Measurements from ENCODE around the gene CPNE8. TPM values are rescaled to one million over a fixed set of nuclear protein-coding genes. Genes with fewer than 3 reads are reported as not detected.

CPNE8 gene
- total RNA-seq (10.3 TPM), polyA plus RNA-seq (1 to 10 TPM in 2 of 4 donors, under 1 TPM in 2; 0.73 to 2.7 (median 1.1) TPM)

DNA sequence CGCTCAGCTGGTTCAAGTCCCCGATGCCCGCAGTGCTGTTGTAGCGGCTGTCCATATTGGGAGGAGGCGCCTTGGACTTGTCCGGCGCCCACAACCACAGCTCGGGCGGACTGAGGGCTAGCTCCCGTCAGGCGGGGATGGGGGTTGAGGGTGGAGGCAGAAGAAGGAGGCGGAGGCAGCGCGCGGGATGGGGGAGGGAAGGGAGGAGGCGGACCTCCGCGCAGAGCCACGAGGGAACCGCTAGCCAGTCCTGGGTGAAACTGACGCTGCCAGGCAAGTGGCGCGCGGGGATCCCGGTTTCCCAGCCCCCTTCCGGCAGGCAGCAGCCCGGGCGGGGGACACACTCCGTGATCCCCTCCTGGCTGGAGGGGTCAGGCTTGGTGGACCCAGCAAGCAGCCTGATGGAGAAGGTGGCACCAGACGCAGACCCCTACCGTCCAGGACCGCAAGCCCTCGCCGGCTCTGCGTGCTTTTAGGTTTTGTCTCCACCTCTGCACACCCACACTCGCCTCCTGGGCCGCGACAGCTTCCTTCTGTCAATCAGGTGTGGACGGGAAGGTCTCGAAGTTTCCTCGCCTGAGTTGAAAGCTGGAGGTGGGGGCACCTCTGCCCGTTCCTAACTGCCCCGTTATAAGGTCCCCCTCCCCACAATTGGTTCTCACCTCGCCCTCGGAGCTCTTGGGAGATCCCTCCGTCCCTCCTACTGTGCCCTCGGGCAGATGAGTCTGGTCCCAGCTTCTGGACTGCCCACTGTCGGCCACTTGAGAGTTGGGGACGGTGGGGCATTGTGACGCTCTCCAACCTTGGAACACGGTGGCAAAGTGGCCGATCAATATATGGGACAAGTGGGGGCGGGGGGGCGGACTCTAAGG is at the start of gene CPNE8:
TSS of gene CPNE8 (minus strand) at position 112 of the 872 bp plus-strand sequence. CDS start at position 55, 57 bp downstream.
- no peaks in the 10 kb centered on the region for H3K9me3 ChIP-seq (ENCODE audit: control insufficient read depth in 2 of 2, low read length in 2 of 2)
- Mint-ChIP-seq H3K4me1 (peaks cover 5 to 34% (median 18%) of the 10 kb centered on the region in 4 donors), H3K9me3 (peaks cover 0 to 4% (median 0%) of the 10 kb centered on the region in 7 donors), H3K4me3 (peak within 1 kb of the TSS; percentile 92 to 97 (median 95)), H3K27me3 (peaks cover 17% of the 10 kb centered on the region), H3K36me3 (no peaks in the 10 kb centered on the region), H3K27ac (peak within 1 kb of the TSS; percentile 67 to 95 (median 92))
- H3K36me3 ChIP-seq (ENCODE audit: control insufficient read depth, insufficient read depth, low read length): no peaks in the 10 kb centered on the region
- H3K4me3 ChIP-seq (ENCODE audit: low read depth, low read length): peak within 1 kb of the TSS; percentile 77
- DNase-seq (peak; percentile 22 to 58 (median 29)), ATAC-seq (ENCODE audit: low read depth in 2 of 2) (peak; percentile 26 to 33)
- peaks cover 9% of the 10 kb centered on the region for H3K4me1 ChIP-seq (ENCODE audit: control insufficient read depth, insufficient read depth, low read length, poor library complexity, severe bottlenecking)
- H3K27ac ChIP-seq (ENCODE audit: insufficient read depth, low read length, poor library complexity, severe bottlenecking): peak within 1 kb of the TSS; percentile 29
- H3K27me3 ChIP-seq (ENCODE audit: control insufficient read depth, insufficient read depth, low read length): no peaks in the 10 kb centered on the region

DNA sequence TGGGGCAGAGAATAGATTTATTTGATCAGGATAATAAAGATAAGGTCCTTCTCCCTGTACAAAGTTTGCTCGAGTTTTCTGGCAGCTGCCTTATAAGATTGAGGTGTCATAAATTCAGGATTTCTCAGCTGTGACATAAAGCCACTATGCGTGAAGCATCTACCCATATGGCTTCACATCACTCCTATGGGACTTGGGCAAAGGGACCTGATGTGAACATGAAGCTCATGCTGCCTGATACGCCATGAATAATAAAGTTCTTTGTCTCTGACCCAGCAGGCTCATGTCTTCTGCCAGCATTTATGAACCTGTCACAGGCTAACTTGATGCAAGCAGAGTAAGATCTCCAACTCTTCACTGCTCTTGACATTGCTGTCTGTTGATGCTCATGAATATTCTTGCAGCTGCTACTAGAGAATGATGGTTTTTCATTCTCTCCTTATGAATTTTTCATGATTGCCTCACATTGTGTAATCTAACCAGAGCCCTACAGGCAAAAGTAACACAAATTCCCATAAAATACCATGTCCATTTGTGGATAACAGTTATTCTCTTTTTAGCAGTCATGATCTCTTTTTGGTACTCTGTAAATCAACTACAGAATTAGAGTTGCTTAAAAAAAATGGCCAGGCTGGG is 49.0 kb upstream of the CPNE8 start:
- no peak overlapping the region for H3K27ac Mint-ChIP-seq
- Histone ChIP-seq H3K9me3 (ENCODE audit: control insufficient read depth in 2 of 2, low read length in 2 of 2) (no peaks in the 10 kb centered on the region), H3K4me1 (ENCODE audit: control insufficient read depth, insufficient read depth, low read length, poor library complexity, severe bottlenecking) (no peaks in the 10 kb centered on the region), H3K27me3 (ENCODE audit: control insufficient read depth, insufficient read depth, low read length) (no peaks in the 10 kb centered on the region), H3K27ac (ENCODE audit: insufficient read depth, low read length, poor library complexity, severe bottlenecking) (no peak overlapping the region), H3K36me3 (ENCODE audit: control insufficient read depth, insufficient read depth, low read length) (no peaks in the 10 kb centered on the region), H3K4me3 (ENCODE audit: low read depth, low read length) (no peak overlapping the region)
- H3K27me3 Mint-ChIP-seq: no peaks in the 10 kb centered on the region
- ATAC-seq (ENCODE audit: low read depth in 2 of 2): no peak
- H3K9me3 Mint-ChIP-seq: peaks cover 0 to 4% (median 2%) of the 10 kb centered on the region in 7 donors
- no peaks in the 10 kb centered on the region for H3K4me1 Mint-ChIP-seq
- no peaks in the 10 kb centered on the region for H3K36me3 Mint-ChIP-seq
- H3K4me3 Mint-ChIP-seq: no peak overlapping the region
- no peak for DNase-seq

DNA sequence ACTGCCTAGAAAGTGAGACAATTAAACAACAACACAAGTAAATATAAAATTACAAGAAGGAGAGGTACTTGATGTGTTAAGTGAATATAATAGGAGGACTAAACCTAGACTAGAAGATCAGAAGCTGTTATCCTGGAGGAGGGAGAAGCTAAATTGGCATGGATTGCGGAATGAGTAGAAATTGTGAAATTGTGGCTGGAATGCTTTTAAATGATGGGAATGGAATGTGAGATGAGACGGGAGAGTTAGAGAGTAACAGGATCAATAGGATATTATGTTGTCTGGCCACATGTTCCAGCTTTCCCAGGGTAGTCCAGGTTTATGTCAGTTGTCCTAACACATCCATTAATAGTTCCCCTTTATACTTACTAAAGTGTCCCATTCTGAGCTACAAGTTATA is 44.0 kb upstream of the CPNE8 start:
- Mint-ChIP-seq H3K27ac (peak overlapping the region in 1 of 3 donors; percentile 6), H3K4me3 (no peak overlapping the region), H3K4me1 (no peaks in the 10 kb centered on the region), H3K9me3 (peaks cover 0 to 9% (median 2%) of the 10 kb centered on the region in 7 donors), H3K36me3 (no peaks in the 10 kb centered on the region), H3K27me3 (no peaks in the 10 kb centered on the region)
- no peak for DNase-seq
- Histone ChIP-seq H3K36me3 (ENCODE audit: control insufficient read depth, insufficient read depth, low read length) (no peaks in the 10 kb centered on the region), H3K4me1 (ENCODE audit: control insufficient read depth, insufficient read depth, low read length, poor library complexity, severe bottlenecking) (no peaks in the 10 kb centered on the region), H3K27me3 (ENCODE audit: control insufficient read depth, insufficient read depth, low read length) (no peaks in the 10 kb centered on the region), H3K9me3 (ENCODE audit: control insufficient read depth in 2 of 2, low read length in 2 of 2) (no peaks in the 10 kb centered on the region), H3K27ac (ENCODE audit: insufficient read depth, low read length, poor library complexity, severe bottlenecking) (no peak overlapping the region), H3K4me3 (ENCODE audit: low read depth, low read length) (no peak overlapping the region)
- ATAC-seq (ENCODE audit: low read depth in 2 of 2): no peak

DNA sequence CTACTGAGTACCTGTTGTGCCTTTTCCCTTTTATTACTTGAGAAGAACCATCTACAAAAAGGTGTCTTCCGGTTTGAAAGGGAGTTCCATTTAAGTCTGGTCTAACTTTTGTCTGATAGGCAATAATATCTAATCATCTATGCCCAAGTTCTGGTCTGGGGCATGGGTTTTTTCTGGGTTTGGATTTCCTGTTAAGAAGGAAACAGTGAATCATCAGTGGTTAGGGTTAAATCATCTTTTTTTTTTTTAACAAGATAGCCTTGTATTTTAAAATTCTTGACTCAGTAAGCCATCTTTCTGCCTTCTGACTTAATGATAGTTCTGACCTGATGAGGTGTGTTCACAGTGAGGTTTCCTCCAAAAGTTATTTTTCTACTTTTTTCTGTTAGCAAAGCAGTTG is 29.3 kb upstream of the CPNE8 start:
- H3K27ac ChIP-seq (ENCODE audit: insufficient read depth, low read length, poor library complexity, severe bottlenecking): no peak overlapping the region
- Mint-ChIP-seq H3K9me3 (peaks cover 1 to 9% (median 6%) of the 10 kb centered on the region in 7 donors), H3K27ac (no peak overlapping the region), H3K4me3 (no peak overlapping the region), H3K4me1 (peaks cover 0 to 2% (median 0%) of the 10 kb centered on the region in 4 donors), H3K27me3 (no peaks in the 10 kb centered on the region), H3K36me3 (no peaks in the 10 kb centered on the region)
- ATAC-seq (ENCODE audit: low read depth in 2 of 2): no peak
- H3K9me3 ChIP-seq (ENCODE audit: control insufficient read depth in 2 of 2, low read length in 2 of 2): no peaks in the 10 kb centered on the region
- no peaks in the 10 kb centered on the region for H3K4me1 ChIP-seq (ENCODE audit: control insufficient read depth, insufficient read depth, low read length, poor library complexity, severe bottlenecking)
- no peaks in the 10 kb centered on the region for H3K27me3 ChIP-seq (ENCODE audit: control insufficient read depth, insufficient read depth, low read length)
- H3K4me3 ChIP-seq (ENCODE audit: low read depth, low read length): no peak overlapping the region
- H3K36me3 ChIP-seq (ENCODE audit: control insufficient read depth, insufficient read depth, low read length): no peaks in the 10 kb centered on the region
- DNase-seq: peak in 1 of 3 donors; percentile 0

DNA sequence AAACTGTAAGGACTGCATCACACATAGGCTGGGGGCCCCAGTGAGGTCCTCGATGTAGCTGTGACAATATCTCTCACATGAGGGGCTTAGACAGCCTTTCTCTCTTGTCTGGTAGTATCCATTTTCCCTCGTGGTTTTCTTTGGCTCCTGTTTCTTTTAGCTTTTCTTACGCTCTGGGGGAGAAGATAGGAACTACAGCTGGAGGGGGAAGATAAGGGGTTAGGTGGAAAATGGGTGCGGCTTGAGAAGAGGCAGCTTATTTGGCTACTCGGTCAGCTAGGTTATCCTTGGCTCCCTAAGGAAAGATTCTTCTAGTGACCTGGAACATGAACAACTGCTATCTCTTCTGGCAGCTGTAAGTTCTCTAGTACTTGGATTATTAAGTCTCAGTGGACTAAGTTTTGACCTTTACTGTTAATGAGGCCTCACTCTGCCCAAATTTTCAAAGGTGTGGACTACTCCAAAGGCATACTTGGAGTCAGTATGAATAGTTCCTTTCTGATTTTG is 28.7 kb upstream of the CPNE8 start:
- Histone ChIP-seq H3K27ac (ENCODE audit: insufficient read depth, low read length, poor library complexity, severe bottlenecking) (no peak overlapping the region), H3K4me3 (ENCODE audit: low read depth, low read length) (no peak overlapping the region), H3K36me3 (ENCODE audit: control insufficient read depth, insufficient read depth, low read length) (no peaks in the 10 kb centered on the region), H3K9me3 (ENCODE audit: control insufficient read depth in 2 of 2, low read length in 2 of 2) (no peaks in the 10 kb centered on the region), H3K27me3 (ENCODE audit: control insufficient read depth, insufficient read depth, low read length) (no peaks in the 10 kb centered on the region), H3K4me1 (ENCODE audit: control insufficient read depth, insufficient read depth, low read length, poor library complexity, severe bottlenecking) (no peaks in the 10 kb centered on the region)
- Mint-ChIP-seq H3K4me1 (peaks cover 0 to 2% (median 0%) of the 10 kb centered on the region in 4 donors), H3K4me3 (no peak overlapping the region), H3K9me3 (peaks cover 1 to 9% (median 6%) of the 10 kb centered on the region in 7 donors), H3K36me3 (no peaks in the 10 kb centered on the region), H3K27me3 (no peaks in the 10 kb centered on the region), H3K27ac (no peak overlapping the region)
- DNase-seq (no peak), ATAC-seq (ENCODE audit: low read depth in 2 of 2) (no peak)

DNA sequence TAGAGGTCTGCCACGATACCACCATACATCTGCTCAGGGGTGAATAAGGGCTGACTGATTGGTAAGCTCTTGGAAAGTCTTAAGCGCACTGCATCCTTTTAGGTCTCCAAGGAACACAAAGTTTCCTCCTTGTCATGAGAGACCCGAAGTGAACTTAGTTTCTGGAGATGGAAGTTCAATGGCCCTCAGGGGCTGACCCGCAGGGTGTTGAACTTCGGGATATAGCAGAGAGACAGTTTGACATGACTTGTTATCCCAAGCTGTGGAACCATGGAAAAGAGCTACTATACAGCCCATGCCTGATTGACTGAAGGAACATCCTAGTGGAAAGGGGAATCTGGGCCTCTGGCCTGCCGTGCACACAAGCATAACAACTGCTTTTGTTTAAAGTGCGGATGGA is 26.9 kb upstream of the CPNE8 start:
- Histone ChIP-seq H3K9me3 (ENCODE audit: control insufficient read depth in 2 of 2, low read length in 2 of 2) (no peaks in the 10 kb centered on the region), H3K27ac (ENCODE audit: insufficient read depth, low read length, poor library complexity, severe bottlenecking) (no peak overlapping the region), H3K27me3 (ENCODE audit: control insufficient read depth, insufficient read depth, low read length) (no peaks in the 10 kb centered on the region), H3K36me3 (ENCODE audit: control insufficient read depth, insufficient read depth, low read length) (no peaks in the 10 kb centered on the region), H3K4me3 (ENCODE audit: low read depth, low read length) (no peak overlapping the region), H3K4me1 (ENCODE audit: control insufficient read depth, insufficient read depth, low read length, poor library complexity, severe bottlenecking) (no peaks in the 10 kb centered on the region)
- no peak overlapping the region for H3K4me3 Mint-ChIP-seq
- H3K27me3 Mint-ChIP-seq: no peaks in the 10 kb centered on the region
- ATAC-seq (ENCODE audit: low read depth in 2 of 2) (no peak), DNase-seq (no peak)
- H3K36me3 Mint-ChIP-seq: no peaks in the 10 kb centered on the region
- H3K27ac Mint-ChIP-seq: no peak overlapping the region
- peaks cover 0 to 2% (median 0%) of the 10 kb centered on the region in 4 donors for H3K4me1 Mint-ChIP-seq
- peaks cover 0 to 4% (median 4%) of the 10 kb centered on the region in 7 donors for H3K9me3 Mint-ChIP-seq

DNA sequence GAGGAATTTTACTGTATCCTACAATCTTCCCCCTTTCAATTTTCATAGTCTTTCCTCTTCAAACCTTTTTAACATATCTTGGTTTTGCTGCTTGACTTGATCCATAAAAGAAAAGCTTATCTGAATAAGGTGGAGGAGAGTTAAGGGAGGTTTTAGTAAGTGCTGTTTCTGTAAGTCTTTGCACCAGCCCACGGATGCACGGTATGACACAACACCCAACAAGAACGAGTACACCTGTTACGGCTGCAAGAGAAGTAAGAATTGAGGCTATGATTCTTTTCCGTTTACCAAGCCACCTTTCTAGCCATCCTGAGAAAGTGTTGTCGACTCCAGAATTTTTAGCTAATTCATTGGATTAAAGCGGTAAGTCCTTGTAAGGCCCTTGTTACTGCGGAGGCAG is 26.1 kb upstream of the CPNE8 start:
- Histone ChIP-seq H3K4me1 (ENCODE audit: control insufficient read depth, insufficient read depth, low read length, poor library complexity, severe bottlenecking) (no peaks in the 10 kb centered on the region), H3K36me3 (ENCODE audit: control insufficient read depth, insufficient read depth, low read length) (no peaks in the 10 kb centered on the region), H3K9me3 (ENCODE audit: control insufficient read depth in 2 of 2, low read length in 2 of 2) (no peaks in the 10 kb centered on the region), H3K4me3 (ENCODE audit: low read depth, low read length) (no peak overlapping the region), H3K27ac (ENCODE audit: insufficient read depth, low read length, poor library complexity, severe bottlenecking) (no peak overlapping the region), H3K27me3 (ENCODE audit: control insufficient read depth, insufficient read depth, low read length) (no peaks in the 10 kb centered on the region)
- no peaks in the 10 kb centered on the region for H3K27me3 Mint-ChIP-seq
- DNase-seq (no peak), ATAC-seq (ENCODE audit: low read depth in 2 of 2) (no peak)
- peaks cover 0 to 2% (median 0%) of the 10 kb centered on the region in 4 donors for H3K4me1 Mint-ChIP-seq
- peaks cover 0 to 4% (median 2%) of the 10 kb centered on the region in 7 donors for H3K9me3 Mint-ChIP-seq
- no peak overlapping the region for H3K4me3 Mint-ChIP-seq
- no peaks in the 10 kb centered on the region for H3K36me3 Mint-ChIP-seq
- no peak overlapping the region for H3K27ac Mint-ChIP-seq
